Fibroblast of pulmonary artery (primary cell): ENCODE measurements around the gene TRIP6.

Experiments
- DNase-seq: peaks from one replicate; pipeline ENCODE4 v3.0.0-alpha.2; 2010; ENCODE audit warnings: low read depth
- H3K4me3 ChIP-seq: replicated peaks from 2 replicates; pipeline ENCODE4 v1.5.1; 2011; ENCODE audit warnings: low read depth, mild to moderate bottlenecking, control low read depth, low read length, moderate library complexity
- TF ChIP-seq, protein P1 (sequence below): IDR thresholded peaks from 2 replicates; pipeline ENCODE4 v1.5.1; 2011; ENCODE audit warnings: mild to moderate bottlenecking, control low read depth, low read length, inconsistent platforms; ENCODE audit errors: missing control alignments

TRIP6 gene

DNA sequence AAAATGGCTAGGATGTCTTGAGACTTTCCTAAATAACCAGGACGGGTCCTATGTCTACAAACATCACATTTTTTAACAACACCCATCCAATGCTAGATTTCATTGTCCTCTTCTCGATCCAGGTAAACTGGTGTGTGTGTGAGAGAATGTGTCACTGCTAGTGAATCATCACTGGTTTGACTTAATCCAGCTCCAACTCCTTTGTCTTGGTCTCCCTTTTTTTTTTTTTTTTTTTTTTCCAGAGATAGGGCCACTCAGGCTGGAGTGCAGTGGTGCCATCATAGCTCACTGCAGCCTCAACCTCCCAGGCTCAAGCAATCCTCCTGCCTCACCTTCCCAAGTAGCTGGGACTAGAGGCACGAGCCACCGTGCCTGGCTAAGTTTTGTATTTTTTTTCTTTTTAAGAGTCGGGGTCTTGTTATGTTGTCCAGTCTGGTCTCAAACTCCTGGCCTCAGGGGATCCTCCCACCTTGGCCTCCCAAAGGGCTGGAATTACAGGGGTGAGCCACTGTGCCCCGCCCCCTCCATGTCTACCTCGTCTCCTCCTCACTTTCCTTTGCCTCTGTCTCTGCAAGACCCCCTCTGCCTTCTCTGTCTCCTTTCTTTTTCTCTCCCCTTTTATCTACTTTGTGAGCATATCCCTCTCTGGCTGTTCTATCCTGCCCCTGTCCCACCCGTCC is 24.5 kb downstream of the TRIP6 start:
- H3K4me3 ChIP-seq = no peak overlapping the region
- DNase-seq = no peak
- TF ChIP-seq, protein P1, sequence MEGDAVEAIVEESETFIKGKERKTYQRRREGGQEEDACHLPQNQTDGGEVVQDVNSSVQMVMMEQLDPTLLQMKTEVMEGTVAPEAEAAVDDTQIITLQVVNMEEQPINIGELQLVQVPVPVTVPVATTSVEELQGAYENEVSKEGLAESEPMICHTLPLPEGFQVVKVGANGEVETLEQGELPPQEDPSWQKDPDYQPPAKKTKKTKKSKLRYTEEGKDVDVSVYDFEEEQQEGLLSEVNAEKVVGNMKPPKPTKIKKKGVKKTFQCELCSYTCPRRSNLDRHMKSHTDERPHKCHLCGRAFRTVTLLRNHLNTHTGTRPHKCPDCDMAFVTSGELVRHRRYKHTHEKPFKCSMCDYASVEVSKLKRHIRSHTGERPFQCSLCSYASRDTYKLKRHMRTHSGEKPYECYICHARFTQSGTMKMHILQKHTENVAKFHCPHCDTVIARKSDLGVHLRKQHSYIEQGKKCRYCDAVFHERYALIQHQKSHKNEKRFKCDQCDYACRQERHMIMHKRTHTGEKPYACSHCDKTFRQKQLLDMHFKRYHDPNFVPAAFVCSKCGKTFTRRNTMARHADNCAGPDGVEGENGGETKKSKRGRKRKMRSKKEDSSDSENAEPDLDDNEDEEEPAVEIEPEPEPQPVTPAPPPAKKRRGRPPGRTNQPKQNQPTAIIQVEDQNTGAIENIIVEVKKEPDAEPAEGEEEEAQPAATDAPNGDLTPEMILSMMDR = no peak

DNA sequence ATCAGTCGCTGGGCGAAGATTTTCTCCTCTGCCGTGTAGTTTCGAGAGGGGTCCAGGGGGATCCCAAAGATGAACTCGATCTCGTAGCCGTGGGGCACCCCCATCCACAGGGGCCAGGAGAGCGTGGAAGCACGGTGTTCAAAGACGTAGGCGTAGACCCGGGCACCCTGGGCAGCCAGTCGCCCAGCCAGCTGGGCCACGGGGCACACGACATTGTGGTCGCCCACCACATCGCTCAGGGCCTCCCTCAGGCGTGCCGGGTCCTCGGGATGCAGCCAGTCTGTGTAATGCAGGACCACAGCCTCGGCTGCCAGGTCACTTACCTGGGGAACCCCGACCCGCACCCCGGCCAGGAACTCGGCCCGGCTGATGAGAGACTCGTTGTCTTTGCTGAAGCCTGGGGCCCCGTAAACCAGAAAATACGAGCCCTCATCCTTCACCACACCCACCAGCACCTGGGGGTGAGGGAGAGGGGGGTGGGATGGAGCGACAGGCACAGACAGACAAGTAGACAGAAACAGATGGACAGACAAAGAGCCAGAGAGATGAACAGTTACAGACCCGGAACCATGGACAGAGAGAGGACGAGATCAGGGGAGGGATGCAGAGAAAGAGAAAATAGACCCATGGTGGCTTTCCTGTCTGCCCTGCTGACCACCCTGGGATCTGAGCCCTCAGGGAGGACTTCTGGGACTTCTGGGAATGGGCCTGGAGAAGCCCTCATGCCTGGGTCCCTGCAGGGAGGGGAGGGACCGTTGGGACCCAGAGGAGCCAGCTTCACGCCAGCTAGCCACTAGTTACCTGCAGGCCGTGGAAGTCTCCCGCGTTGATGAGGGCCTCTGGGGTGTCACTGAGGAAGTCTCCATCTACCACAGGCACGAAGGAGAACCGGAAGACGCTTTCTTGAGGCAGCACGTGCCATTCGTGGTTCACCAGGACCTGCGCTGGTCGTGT is 25.5 kb downstream of the TRIP6 start:
- TF ChIP-seq, protein P1 = no peak
- H3K4me3 ChIP-seq = no peak overlapping the region
- DNase-seq = no peak

DNA sequence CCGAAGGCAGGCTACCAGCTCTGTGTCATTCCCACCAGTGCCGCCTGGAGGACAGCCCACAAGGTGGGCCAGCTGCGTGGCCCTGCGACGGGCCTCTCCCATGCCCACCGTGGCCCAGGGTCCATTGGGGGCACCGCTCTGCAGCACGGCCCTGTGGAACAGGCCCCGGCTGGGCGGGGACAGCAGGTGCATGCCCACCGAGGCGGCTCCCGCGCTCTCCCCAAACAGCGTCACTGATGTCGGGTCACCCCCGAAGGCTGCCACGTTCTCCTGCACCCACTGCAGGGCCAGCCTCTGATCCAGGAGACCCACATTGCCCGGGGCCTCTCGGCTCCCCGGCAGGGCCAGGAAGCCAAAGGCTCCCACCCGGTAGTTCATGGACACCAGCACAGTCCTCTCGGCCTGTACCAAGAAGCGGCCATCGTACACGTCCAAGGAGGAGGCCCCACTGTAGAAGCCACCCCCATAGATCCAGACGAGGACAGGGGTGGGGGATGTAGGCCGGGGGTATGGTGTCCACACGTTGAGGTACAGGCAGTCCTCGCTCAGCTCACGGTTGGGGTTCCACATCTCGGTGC is 26.2 kb downstream of the TRIP6 start:
- no peak for DNase-seq
- TF ChIP-seq, protein P1 = no peak
- H3K4me3 ChIP-seq = no peak overlapping the region

DNA sequence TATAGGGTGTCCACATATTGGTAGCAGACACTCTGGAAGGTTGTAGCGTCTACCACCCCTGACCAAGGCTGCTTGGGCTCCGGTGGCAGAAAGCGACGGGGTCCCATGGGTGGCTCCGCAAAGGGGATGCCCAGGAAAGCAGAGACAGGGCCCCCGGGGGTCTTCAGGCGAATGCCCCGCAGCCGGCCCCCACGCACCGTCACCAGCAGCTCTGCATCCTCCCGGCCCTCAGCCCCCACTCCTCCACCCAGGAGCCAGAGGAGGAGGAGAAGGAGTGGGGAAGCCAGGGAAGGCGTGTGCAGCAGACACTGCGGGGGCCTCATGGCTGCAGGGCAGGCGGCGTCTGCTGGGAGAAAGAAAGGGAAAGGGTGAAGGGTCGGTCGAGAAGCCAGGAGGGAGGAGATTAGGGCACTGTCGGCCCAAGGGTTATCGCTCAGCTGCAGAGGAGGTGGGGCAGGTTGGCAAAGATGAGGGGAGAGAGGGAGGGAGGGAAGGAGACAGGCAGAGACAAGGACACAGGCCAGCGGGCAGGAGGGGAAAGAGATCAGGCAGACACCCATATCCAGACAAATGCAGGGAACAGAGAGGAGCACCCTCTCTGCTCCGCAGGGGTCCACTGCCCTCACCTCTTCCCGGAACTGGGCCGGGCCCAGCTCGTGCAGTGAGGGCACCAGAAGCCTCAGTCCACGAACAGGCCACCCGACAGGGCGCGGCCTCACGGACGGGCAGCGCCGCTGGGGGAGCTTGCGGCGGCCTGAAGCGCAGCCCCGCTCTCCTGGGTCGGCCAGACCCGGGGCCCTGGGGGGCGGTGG is 26.9 kb downstream of the TRIP6 start:
- no peak for DNase-seq

GRCh38 chr7:100894860-100895700 is 27.9 kb downstream of the TRIP6 start:
- DNase-seq = no peak
- TF ChIP-seq, protein P1 = peak; percentile 66
- H3K4me3 ChIP-seq = peak overlapping the region; percentile 51

More for the DNA sequence above, 26.9 kb downstream of the TRIP6 start:
- H3K4me3 ChIP-seq = peak overlapping the region; percentile 51
- TF ChIP-seq, protein P1 = no peak

DNA sequence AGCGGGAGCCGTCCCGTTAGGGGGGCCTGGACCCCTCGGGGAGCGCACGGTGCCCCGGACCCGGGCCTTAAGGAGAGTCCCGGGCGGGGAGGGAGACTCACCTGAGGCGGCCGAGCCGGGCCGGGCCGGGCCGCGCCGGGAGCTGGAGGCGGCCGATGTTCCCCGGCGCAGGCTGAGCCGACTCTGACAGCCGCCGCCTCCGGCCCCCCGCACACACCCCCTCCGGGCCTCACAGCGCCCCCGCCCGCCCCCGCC is 28.4 kb downstream of the TRIP6 start, which contains the start of gene ACHE:
TSS of gene ACHE (minus strand) at position 188 of the 255 bp plus-strand sequence. CDS start 1,656 bp downstream, outside the sequence.
- peak within 1 kb of the TSS; percentile 51 for H3K4me3 ChIP-seq
- TF ChIP-seq, protein P1 = no peak
- DNase-seq = no peak
